MCF 10A (cell line): ENCODE measurements around the gene TCF7L2. TPM values are rescaled to one million over a fixed set of nuclear protein-coding genes. Genes with fewer than 3 reads are reported as not detected.

Experiments
- BruUV-seq: library from RNA; stranded (reverse); fragments of 400-500 nt; replicated peaks from 2 replicates; lab custom pipeline; 2021; lab: Mats Ljungman, UMichigan
- CTCF ChIA-PET: fragments of 300-600 bp; sonication (Branson Sonifier 250); formaldehyde crosslinking; extraction: SDS; loops from one replicate; lab custom pipeline; 2021; ENCODE audit warnings: antibody characterized with exemption, inconsistent platforms; lab: Yijun Ruan, JAX
- POLR2A ChIA-PET: fragments of 300-600, 350-650 bp; sonication (Branson Sonifier 250); formaldehyde crosslinking; extraction: SDS; loops from one replicate; lab custom pipeline; 2020; ENCODE audit warnings: antibody characterized with exemption, inconsistent platforms; lab: Yijun Ruan, JAX
- DNase-seq: peaks from one replicate; pipeline ENCODE4 v3.0.0-alpha.2; 2018; ENCODE audit not compliant: unreplicated experiment
- H3K27ac Mint-ChIP-seq: one replicate; pipeline ENCODE4 v1.8.0; 2022; ENCODE audit warnings: mild to moderate bottlenecking, low read depth, mixed read lengths; ENCODE audit not compliant: unreplicated experiment
- H3K27me3 Mint-ChIP-seq: one replicate; pipeline ENCODE4 v1.8.0; 2022; ENCODE audit warnings: mixed read lengths; ENCODE audit not compliant: insufficient read depth, unreplicated experiment
- H3K36me3 Mint-ChIP-seq: one replicate; pipeline ENCODE4 v1.8.0; 2022; ENCODE audit warnings: mild to moderate bottlenecking, moderate library complexity, mixed read lengths; ENCODE audit not compliant: insufficient read depth, unreplicated experiment
- H3K4me1 Mint-ChIP-seq: one replicate; pipeline ENCODE4 v1.8.0; 2022; ENCODE audit warnings: mixed read lengths; ENCODE audit not compliant: insufficient read depth, unreplicated experiment
- H3K4me3 Mint-ChIP-seq: one replicate; pipeline ENCODE4 v1.8.0; 2022; ENCODE audit warnings: mild to moderate bottlenecking, moderate library complexity, mixed read lengths; ENCODE audit not compliant: unreplicated experiment
- H3K9me3 Mint-ChIP-seq: one replicate; pipeline ENCODE4 v1.8.0; 2022; ENCODE audit warnings: mixed read lengths; ENCODE audit not compliant: unreplicated experiment
- intact Hi-C: fragments of 100-400 bp; cut with micrococcal nuclease; formaldehyde crosslinking; loops from 2 replicates; pipeline ENCODE4 v1.14.1; 2022
- total RNA-seq: library from RNA; stranded (reverse); gene quantifications from 2 replicates; pipeline ENCODE4 v1.2.3, GENCODE V29; 2022
- TF ChIP-seq, protein P1 (sequence below): fragments of 200-600 bp; IDR thresholded peaks from one replicate; pipeline ENCODE4 v1.8.0; 2022; ENCODE audit warnings: antibody characterized with exemption, mild to moderate bottlenecking; ENCODE audit not compliant: unreplicated experiment

TCF7L2 gene
- total RNA-seq, 1 experiment from 2014 or later: 25.2 TPM

DNA sequence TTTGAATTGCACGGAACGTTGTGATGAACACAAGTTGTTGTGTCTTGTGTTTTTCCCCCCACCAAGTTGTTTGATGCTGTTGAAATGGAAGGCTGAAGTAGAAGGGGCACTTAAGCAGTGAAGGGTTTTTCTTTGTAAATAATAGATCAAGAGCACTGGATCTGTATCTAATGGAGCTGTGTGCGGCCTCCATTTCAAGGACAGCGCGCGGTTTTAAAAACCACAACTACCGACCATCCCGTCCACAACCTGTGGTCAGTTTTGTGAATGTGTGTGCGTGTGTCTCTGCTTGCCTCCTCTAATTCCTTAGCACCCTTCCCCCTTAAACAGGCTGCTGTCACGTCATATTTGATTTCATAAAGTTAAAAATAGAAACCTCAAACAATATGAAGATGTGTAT, 165.5 kb downstream of the TCF7L2 start:
- H3K36me3 Mint-ChIP-seq: peaks cover 6% of the 10 kb centered on the region
- BruUV-seq: no TSS peak
- CTCF ChIA-PET: interaction anchor here (1.0 to 1.4 kb wide), 2 partner anchors 11 to 12 kb away, joined by 4 to 6 read pairs; no protein-coding TSS in a partner anchor
- no peaks in the 10 kb centered on the region for H3K27me3 Mint-ChIP-seq
- DNase-seq: no peak
- no peak overlapping the region for H3K27ac Mint-ChIP-seq
- intact Hi-C loops: no loop called here
- POLR2A ChIA-PET: interaction anchor here (0.9 kb wide), 1 partner anchor 426 kb away, joined by 5 read pairs; no protein-coding TSS in a partner anchor
- TF ChIP-seq, protein P1, sequence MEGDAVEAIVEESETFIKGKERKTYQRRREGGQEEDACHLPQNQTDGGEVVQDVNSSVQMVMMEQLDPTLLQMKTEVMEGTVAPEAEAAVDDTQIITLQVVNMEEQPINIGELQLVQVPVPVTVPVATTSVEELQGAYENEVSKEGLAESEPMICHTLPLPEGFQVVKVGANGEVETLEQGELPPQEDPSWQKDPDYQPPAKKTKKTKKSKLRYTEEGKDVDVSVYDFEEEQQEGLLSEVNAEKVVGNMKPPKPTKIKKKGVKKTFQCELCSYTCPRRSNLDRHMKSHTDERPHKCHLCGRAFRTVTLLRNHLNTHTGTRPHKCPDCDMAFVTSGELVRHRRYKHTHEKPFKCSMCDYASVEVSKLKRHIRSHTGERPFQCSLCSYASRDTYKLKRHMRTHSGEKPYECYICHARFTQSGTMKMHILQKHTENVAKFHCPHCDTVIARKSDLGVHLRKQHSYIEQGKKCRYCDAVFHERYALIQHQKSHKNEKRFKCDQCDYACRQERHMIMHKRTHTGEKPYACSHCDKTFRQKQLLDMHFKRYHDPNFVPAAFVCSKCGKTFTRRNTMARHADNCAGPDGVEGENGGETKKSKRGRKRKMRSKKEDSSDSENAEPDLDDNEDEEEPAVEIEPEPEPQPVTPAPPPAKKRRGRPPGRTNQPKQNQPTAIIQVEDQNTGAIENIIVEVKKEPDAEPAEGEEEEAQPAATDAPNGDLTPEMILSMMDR: no peak
- no peak overlapping the region for H3K4me3 Mint-ChIP-seq
- H3K9me3 Mint-ChIP-seq: no peaks in the 10 kb centered on the region
- H3K4me1 Mint-ChIP-seq: peaks cover 6% of the 10 kb centered on the region

DNA sequence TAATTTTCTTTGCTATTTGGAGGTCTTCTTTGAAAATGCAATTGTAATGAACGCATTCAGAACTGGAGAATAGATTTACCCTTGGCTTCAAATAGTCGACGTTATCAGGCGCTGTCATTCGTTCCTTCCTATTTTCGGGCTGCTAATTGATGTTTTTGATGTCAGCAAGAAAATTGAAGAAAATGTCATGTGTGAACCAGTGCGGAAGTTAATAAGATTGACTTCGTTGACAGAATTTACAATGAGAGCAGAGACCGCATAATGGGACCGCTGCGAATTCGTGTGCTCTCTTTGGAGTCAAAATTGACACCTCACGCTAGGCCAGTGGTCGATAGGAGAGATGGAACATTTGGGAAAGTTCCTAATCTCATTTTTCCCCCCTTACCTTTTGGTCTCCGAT, 168.8 kb downstream of the TCF7L2 start:
- Mint-ChIP-seq H3K36me3 (peaks cover 7% of the 10 kb centered on the region), H3K4me3 (no peak overlapping the region), H3K27me3 (no peaks in the 10 kb centered on the region), H3K27ac (no peak overlapping the region), H3K4me1 (peaks cover 6% of the 10 kb centered on the region), H3K9me3 (no peaks in the 10 kb centered on the region)
- CTCF ChIA-PET: no interaction called here
- POLR2A ChIA-PET: no interaction called here
- intact Hi-C loops: no loop called here
- TF ChIP-seq, protein P1: no peak
- BruUV-seq: no TSS peak
- DNase-seq: no peak

DNA sequence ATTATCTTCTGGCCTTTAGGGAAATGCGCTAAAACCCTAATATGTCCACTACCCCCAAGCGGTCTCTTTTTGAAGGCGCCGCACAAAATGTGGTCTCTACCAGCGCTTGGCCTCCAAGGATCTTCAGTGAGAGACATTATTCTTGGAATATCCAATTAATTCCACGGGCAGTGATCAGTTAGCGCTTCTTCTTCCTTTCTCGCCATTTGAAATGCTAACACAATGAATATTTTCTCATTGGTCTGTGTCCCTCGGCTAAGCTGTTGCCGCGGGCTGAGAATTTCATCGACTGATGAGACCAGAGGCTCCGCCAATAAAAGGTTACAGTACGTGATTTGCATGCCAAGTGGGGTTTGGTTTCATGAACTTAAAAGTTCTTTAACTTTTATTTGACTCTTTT, 169.8 kb downstream of the TCF7L2 start:
- POLR2A ChIA-PET: no interaction called here
- Mint-ChIP-seq H3K9me3 (no peaks in the 10 kb centered on the region), H3K27me3 (no peaks in the 10 kb centered on the region), H3K36me3 (peaks cover 7% of the 10 kb centered on the region), H3K27ac (peak overlapping the region; percentile 27), H3K4me3 (no peak overlapping the region), H3K4me1 (peaks cover 6% of the 10 kb centered on the region)
- CTCF ChIA-PET: no interaction called here
- no peak for DNase-seq
- BruUV-seq: no TSS peak
- TF ChIP-seq, protein P1: no peak
- intact Hi-C loops: no loop called here

DNA sequence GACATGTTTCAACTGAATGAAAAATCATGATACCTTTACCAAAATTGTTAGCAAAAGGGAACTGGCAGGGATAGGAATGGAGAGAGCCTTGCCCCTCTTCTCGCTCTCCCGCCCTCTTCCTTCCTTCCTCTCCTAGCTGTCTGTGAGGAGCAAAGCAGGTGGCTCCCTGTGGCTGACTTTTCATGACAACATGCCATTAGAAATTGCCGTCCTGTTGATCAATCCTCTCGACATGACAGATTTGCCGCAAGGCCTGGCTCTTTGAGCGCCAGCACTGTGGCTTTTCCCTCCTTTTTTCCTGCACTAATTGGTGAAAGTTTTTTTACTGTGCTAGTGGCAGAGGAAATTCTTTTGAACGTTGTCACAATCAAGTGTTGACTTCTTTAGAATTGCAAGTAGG, 171.1 kb downstream of the TCF7L2 start:
- no peak for DNase-seq
- POLR2A ChIA-PET: no interaction called here
- peaks cover 7% of the 10 kb centered on the region for H3K36me3 Mint-ChIP-seq
- no peaks in the 10 kb centered on the region for H3K27me3 Mint-ChIP-seq
- TF ChIP-seq, protein P1: no peak
- H3K4me3 Mint-ChIP-seq: no peak overlapping the region
- CTCF ChIA-PET: no interaction called here
- intact Hi-C loops: no loop called here
- no TSS peak for BruUV-seq
- H3K9me3 Mint-ChIP-seq: no peaks in the 10 kb centered on the region
- no peak overlapping the region for H3K27ac Mint-ChIP-seq
- H3K4me1 Mint-ChIP-seq: peaks cover 6% of the 10 kb centered on the region
